Muscle layer of colon (tissue), 2 donors: ENCODE measurements around the gene PHOSPHO2.

Source experiments
- H3K27ac ChIP-seq: one replicate; pipeline ENCODE4 v1.7.0; 2013; ENCODE audit warnings: low read depth, mild to moderate bottlenecking, low read length, moderate library complexity
- H3K27me3 ChIP-seq, 2 donors: one replicate each; pipeline ENCODE4 v1.7.0; 2013; ENCODE audit warnings: low read length in 2 of 2, mild to moderate bottlenecking in 2 of 2; ENCODE audit not compliant: insufficient read depth in 2 of 2, control insufficient read depth in 1 of 2
- H3K36me3 ChIP-seq: one replicate; pipeline ENCODE4 v1.7.0; 2013; ENCODE audit warnings: mild to moderate bottlenecking, low read length; ENCODE audit not compliant: insufficient read depth
- H3K4me1 ChIP-seq: one replicate; pipeline ENCODE4 v1.7.0; 2013; ENCODE audit warnings: mild to moderate bottlenecking, low read length; ENCODE audit not compliant: insufficient read depth
- H3K4me3 ChIP-seq, 2 donors: one replicate each; pipeline ENCODE4 v1.7.0; 2013; ENCODE audit warnings: low read length in 2 of 2, low read depth in 1 of 2, mild to moderate bottlenecking in 1 of 2, moderate library complexity in 1 of 2
- H3K9ac ChIP-seq: one replicate; pipeline ENCODE4 v1.7.0; 2013; ENCODE audit warnings: low read length
- H3K9me3 ChIP-seq: one replicate; pipeline ENCODE4 v1.7.0; 2013; ENCODE audit warnings: mild to moderate bottlenecking, low read length
- donor health status: abdominal sarcoma.
- donor health status: Adenocarcinoma of cecum.

The PHOSPHO2 gene

GRCh38 chr2:169694113-169694893 is at the start of gene PHOSPHO2, which contains the start of gene CFAP210:
PHOSPHO2 (plus strand) TSS chr2:169694469; CDS start chr2:169700972, 6,503 bp downstream.
CFAP210 (minus strand) TSS chr2:169694405; CDS start chr2:169694327, 78 bp downstream.
- Histone ChIP-seq H3K4me1 (peaks cover 3% of the 10 kb centered on the region), H3K27ac (peak within 1 kb of the TSS; percentile 87), H3K9me3 (no peaks in the 10 kb centered on the region)

GRCh38 chr2:169647496-169647895 is 46.8 kb upstream of the PHOSPHO2 start:
- H3K27me3 ChIP-seq: no peaks in the 10 kb centered on the region
- no peaks in the 10 kb centered on the region for H3K4me1 ChIP-seq
- H3K4me3 ChIP-seq: no peak overlapping the region
- H3K9me3 ChIP-seq: no peaks in the 10 kb centered on the region
- H3K36me3 ChIP-seq: no peaks in the 10 kb centered on the region
- no peak overlapping the region for H3K27ac ChIP-seq
- H3K9ac ChIP-seq: no peak overlapping the region

More at GRCh38 chr2:169694113-169694893, at the start of gene PHOSPHO2, which contains the start of gene CFAP210:
- H3K27me3 ChIP-seq: no peaks in the 10 kb centered on the region
- H3K36me3 ChIP-seq: no peaks in the 10 kb centered on the region
- H3K9ac ChIP-seq: peak within 1 kb of the TSS; percentile 93
- peak within 1 kb of the TSS; percentile 68 to 87 for H3K4me3 ChIP-seq

- Histone ChIP-seq H3K4me1 (no peaks in the 10 kb centered on the region), H3K27me3 (no peaks in the 10 kb centered on the region), H3K9me3 (no peaks in the 10 kb centered on the region), H3K36me3 (no peaks in the 10 kb centered on the region), H3K27ac (no peak overlapping the region), H3K9ac (no peak overlapping the region), H3K4me3 (no peak overlapping the region)
Observed at GRCh38 chr2:169649278-169649677, 45.0 kb upstream of the PHOSPHO2 start.

GRCh38 chr2:169653636-169654035 is 40.6 kb upstream of the PHOSPHO2 start:
- Histone ChIP-seq H3K36me3 (no peaks in the 10 kb centered on the region), H3K4me3 (no peak overlapping the region), H3K4me1 (no peaks in the 10 kb centered on the region), H3K27me3 (no peaks in the 10 kb centered on the region), H3K27ac (no peak overlapping the region), H3K9me3 (no peaks in the 10 kb centered on the region), H3K9ac (no peak overlapping the region)

- Histone ChIP-seq H3K9ac (no peak overlapping the region), H3K9me3 (no peaks in the 10 kb centered on the region), H3K4me3 (no peak overlapping the region), H3K27ac (no peak overlapping the region), H3K4me1 (no peaks in the 10 kb centered on the region), H3K36me3 (no peaks in the 10 kb centered on the region), H3K27me3 (no peaks in the 10 kb centered on the region)
Observed at GRCh38 chr2:169656164-169656563, 38.1 kb upstream of the PHOSPHO2 start.

- H3K9ac ChIP-seq: no peak overlapping the region
- H3K4me3 ChIP-seq: no peak overlapping the region
- H3K27me3 ChIP-seq: no peaks in the 10 kb centered on the region
- no peaks in the 10 kb centered on the region for H3K4me1 ChIP-seq
- no peaks in the 10 kb centered on the region for H3K36me3 ChIP-seq
- no peaks in the 10 kb centered on the region for H3K9me3 ChIP-seq
- no peak overlapping the region for H3K27ac ChIP-seq
Observed at GRCh38 chr2:169658877-169659276, 35.4 kb upstream of the PHOSPHO2 start.

- H3K9me3 ChIP-seq: no peaks in the 10 kb centered on the region
- no peaks in the 10 kb centered on the region for H3K36me3 ChIP-seq
- H3K4me3 ChIP-seq: no peak overlapping the region
- H3K27me3 ChIP-seq: no peaks in the 10 kb centered on the region
- H3K4me1 ChIP-seq: no peaks in the 10 kb centered on the region
- H3K27ac ChIP-seq: no peak overlapping the region
- H3K9ac ChIP-seq: no peak overlapping the region
Observed at GRCh38 chr2:169659320-169659719, 34.9 kb upstream of the PHOSPHO2 start.

- Histone ChIP-seq H3K4me3 (no peak overlapping the region), H3K27me3 (no peaks in the 10 kb centered on the region), H3K27ac (no peak overlapping the region), H3K9ac (no peak overlapping the region), H3K36me3 (no peaks in the 10 kb centered on the region), H3K9me3 (no peaks in the 10 kb centered on the region), H3K4me1 (no peaks in the 10 kb centered on the region)
Observed at GRCh38 chr2:169661265-169661664, 33.0 kb upstream of the PHOSPHO2 start.

GRCh38 chr2:169662744-169663143 is 31.5 kb upstream of the PHOSPHO2 start:
- Histone ChIP-seq H3K9me3 (no peaks in the 10 kb centered on the region), H3K36me3 (no peaks in the 10 kb centered on the region), H3K4me1 (no peaks in the 10 kb centered on the region), H3K9ac (no peak overlapping the region), H3K27me3 (no peaks in the 10 kb centered on the region), H3K27ac (no peak overlapping the region), H3K4me3 (no peak overlapping the region)

- Histone ChIP-seq H3K36me3 (no peaks in the 10 kb centered on the region), H3K4me1 (no peaks in the 10 kb centered on the region), H3K27me3 (no peaks in the 10 kb centered on the region), H3K9me3 (no peaks in the 10 kb centered on the region), H3K9ac (no peak overlapping the region), H3K27ac (no peak overlapping the region), H3K4me3 (no peak overlapping the region)
Observed at GRCh38 chr2:169663247-169663646, 31.0 kb upstream of the PHOSPHO2 start.

- Histone ChIP-seq H3K9me3 (no peaks in the 10 kb centered on the region), H3K4me1 (no peaks in the 10 kb centered on the region), H3K27me3 (no peaks in the 10 kb centered on the region), H3K4me3 (no peak overlapping the region), H3K27ac (no peak overlapping the region), H3K36me3 (no peaks in the 10 kb centered on the region), H3K9ac (no peak overlapping the region)
Observed at GRCh38 chr2:169664600-169664977, 29.7 kb upstream of the PHOSPHO2 start.
